Medulla oblongata (tissue), 1 donor: ENCODE measurements around the gene SPCS3.
"Not testable (repeated sequence)": the region's sequence is repeated elsewhere in the genome, so short reads cannot be mapped to it uniquely, and the experiment has no call there.

Experiments used
- DNase-seq: peaks from one replicate; pipeline ENCODE4 v3.0.0-alpha.2; 2015; ENCODE audit errors: extremely low spot score

Gene SPCS3

GRCh38 chr4:176345346-176345745, 25.6 kb downstream of the SPCS3 start:
- DNase-seq, result not testable (repeated sequence)

- DNase-seq, result not testable (repeated sequence)
Measured at GRCh38 chr4:176346836-176347235, 27.1 kb downstream of the SPCS3 start.

- DNase-seq, result no peak
Measured at GRCh38 chr4:176350671-176351070, 30.9 kb downstream of the SPCS3 start.

- no peak for DNase-seq
Measured at GRCh38 chr4:176354884-176355283, 35.1 kb downstream of the SPCS3 start.

- DNase-seq, result no peak
Measured at GRCh38 chr4:176357359-176358082, 37.8 kb downstream of the SPCS3 start.

GRCh38 chr4:176358083-176358469, 38.3 kb downstream of the SPCS3 start:
- no peak for DNase-seq

GRCh38 chr4:176359590-176359989, 39.8 kb downstream of the SPCS3 start:
- no peak for DNase-seq

- DNase-seq, result no peak
Measured at GRCh38 chr4:176360446-176360845, 40.7 kb downstream of the SPCS3 start.

GRCh38 chr4:176363072-176363471, 43.3 kb downstream of the SPCS3 start:
- DNase-seq, result no peak

- no peak for DNase-seq
Measured at GRCh38 chr4:176367771-176368465, 48.2 kb downstream of the SPCS3 start.

GRCh38 chr4:176376032-176376614, 56.4 kb downstream of the SPCS3 start:
- peak; percentile 50 for DNase-seq

GRCh38 chr4:176377780-176378179, 58.0 kb downstream of the SPCS3 start:
- DNase-seq, result peak; percentile 24

GRCh38 chr4:176380352-176381157, 60.8 kb downstream of the SPCS3 start:
- no peak for DNase-seq
